Neural progenitor cell (in vitro differentiated cells): Measurements from ENCODE around the gene POLN.

ENCODE experiments used
- CTCF ChIP-seq: fragments of 200-600 bp; sonication (generic); IDR thresholded peaks from 2 replicates; pipeline ENCODE4 v1.5.1; 2017; ENCODE audit warnings: antibody characterized with exemption, mild to moderate bottlenecking
- EZH2 ChIP-seq: fragments of 200-600 bp; sonication (generic); IDR thresholded peaks from 2 replicates; pipeline ENCODE4 v1.6.1; 2017; ENCODE audit warnings: antibody characterized with exemption, mild to moderate bottlenecking, moderate library complexity
- EZH2phosphoT487 ChIP-seq: fragments of 200-600 bp; sonication (generic); IDR thresholded peaks from 2 replicates; pipeline ENCODE4 v1.6.1; 2017; ENCODE audit warnings: antibody characterized with exemption

DNA sequence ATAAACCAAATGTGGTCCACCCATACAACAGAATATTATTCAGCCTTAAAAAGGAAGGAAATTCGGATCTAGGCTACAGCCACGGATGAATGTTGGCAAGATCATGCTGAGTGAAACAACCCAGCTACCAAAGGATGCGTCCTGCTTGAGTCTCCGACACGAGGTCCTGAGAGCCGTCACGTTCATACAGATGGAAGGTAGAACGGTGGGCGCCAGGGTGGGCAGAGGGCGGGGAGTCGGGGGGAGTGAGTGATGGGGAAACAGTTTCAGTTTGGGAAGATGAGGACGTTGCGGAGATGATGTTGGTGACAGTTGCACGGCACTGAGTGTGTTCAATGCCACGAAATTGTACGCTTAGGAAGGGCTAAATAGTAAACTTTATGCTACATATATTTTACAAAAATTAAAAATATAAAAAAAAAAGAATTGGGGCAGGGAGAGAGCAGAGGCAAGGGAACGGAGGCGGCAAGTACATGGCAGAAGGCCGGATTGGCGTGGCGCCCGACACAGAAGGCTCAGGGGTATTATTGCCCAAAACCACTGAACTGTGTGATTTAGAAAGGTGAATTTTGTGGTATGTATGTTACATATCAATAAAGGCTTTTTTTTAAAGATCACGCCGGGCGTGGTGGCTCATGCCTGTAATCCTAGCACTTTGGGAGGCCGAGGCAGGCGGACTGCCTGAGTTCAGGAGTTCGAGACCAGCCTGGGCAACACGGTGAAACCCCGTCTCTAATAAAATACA lies 34.8 kb upstream of the POLN start:
- no peak for TF ChIP-seq CTCF
- TF ChIP-seq EZH2, result no peak
- TF ChIP-seq EZH2phosphoT487, result no peak
